ENCODE results near the gene SCYGR8.

The SCYGR8 gene

DNA sequence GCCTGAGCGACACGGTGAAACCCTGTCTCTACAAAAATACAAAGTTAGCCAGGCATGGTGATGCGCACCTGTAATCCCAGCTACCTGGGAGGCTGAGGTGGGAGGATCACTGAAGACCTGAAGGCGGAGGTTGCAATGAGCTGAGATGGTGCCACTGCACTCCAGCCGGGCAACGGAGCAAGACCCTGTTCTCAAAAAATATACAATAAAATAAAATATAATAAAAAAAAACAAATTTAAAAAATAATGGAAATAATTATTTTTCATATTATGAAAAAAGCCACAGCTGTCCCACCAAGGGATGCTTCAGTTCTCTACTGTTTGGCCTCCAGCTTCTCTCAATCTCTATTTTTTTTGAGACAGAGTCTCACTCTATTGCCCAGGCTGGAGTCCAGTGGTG is 38.3 kb upstream of the SCYGR8 start:
- H3K4me2 ChIP-seq (ENCODE audit: low read depth, low read length): no peak overlapping the region
- no peak for DNase-seq
- H2AFZ ChIP-seq (ENCODE audit: low read length): no peak overlapping the region
- no peak overlapping the region for H3K27ac ChIP-seq (ENCODE audit: low read length)
- H3F3A ChIP-seq (ENCODE audit: insufficient read depth, low read length): no peaks in the 10 kb centered on the region
- H3K4me1 ChIP-seq (ENCODE audit: low read length): no peaks in the 10 kb centered on the region
- H3K9me2 ChIP-seq (replicated peaks; ENCODE audit: insufficient read depth, low read length): no peaks in the 10 kb centered on the region
- no peaks in the 10 kb centered on the region for H4K20me1 ChIP-seq (ENCODE audit: insufficient read depth, low read length)
- no peak overlapping the region for H3K9ac ChIP-seq (ENCODE audit: low read length)
- no peaks in the 10 kb centered on the region for H3K27me3 ChIP-seq (replicated peaks; ENCODE audit: insufficient read depth, low read length)
- TF ChIP-seq EZH2phosphoT487 (IDR thresholded peaks at IDR 0.05; ENCODE audit: low read length): no peak
- TF ChIP-seq, protein P1, sequence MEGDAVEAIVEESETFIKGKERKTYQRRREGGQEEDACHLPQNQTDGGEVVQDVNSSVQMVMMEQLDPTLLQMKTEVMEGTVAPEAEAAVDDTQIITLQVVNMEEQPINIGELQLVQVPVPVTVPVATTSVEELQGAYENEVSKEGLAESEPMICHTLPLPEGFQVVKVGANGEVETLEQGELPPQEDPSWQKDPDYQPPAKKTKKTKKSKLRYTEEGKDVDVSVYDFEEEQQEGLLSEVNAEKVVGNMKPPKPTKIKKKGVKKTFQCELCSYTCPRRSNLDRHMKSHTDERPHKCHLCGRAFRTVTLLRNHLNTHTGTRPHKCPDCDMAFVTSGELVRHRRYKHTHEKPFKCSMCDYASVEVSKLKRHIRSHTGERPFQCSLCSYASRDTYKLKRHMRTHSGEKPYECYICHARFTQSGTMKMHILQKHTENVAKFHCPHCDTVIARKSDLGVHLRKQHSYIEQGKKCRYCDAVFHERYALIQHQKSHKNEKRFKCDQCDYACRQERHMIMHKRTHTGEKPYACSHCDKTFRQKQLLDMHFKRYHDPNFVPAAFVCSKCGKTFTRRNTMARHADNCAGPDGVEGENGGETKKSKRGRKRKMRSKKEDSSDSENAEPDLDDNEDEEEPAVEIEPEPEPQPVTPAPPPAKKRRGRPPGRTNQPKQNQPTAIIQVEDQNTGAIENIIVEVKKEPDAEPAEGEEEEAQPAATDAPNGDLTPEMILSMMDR (IDR thresholded peaks at IDR 0.05; ENCODE audit: low read length): no peak
- TF ChIP-seq EZH2 (optimal IDR thresholded peaks at IDR 0.05; ENCODE audit: low read depth, low read length): no peak
- no peaks in the 10 kb centered on the region for H3K36me3 ChIP-seq (replicated peaks; ENCODE audit: insufficient read depth, low read length)
- no peaks in the 10 kb centered on the region for H3K9me3 ChIP-seq (replicated peaks; ENCODE audit: insufficient read depth, low read length)
- H3K4me3 ChIP-seq (ENCODE audit: low read length): no peak overlapping the region
- H3K79me2 ChIP-seq (ENCODE audit: low read length): no peaks in the 10 kb centered on the region

DNA sequence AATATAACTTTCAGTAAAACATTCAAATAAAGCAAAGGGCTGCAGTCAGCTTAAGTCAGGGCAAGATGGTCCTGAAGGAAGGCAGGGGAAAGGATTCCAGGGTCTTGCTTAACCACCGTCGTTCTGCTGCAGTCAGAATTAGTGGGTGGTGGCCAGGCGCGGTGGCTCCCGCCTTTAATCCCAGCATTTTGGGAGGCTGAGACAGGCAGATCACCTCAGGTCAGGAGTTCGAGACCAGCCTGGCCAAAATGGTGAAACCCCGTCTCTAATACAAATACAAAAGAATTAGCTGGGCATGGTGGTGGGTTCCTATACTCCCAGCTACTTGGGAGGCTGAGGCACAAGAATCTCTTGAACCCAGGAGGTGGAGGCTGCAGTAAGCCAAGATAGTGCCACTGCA is 34.7 kb upstream of the SCYGR8 start:
- H3K27ac ChIP-seq (ENCODE audit: low read length): no peak overlapping the region
- H3K9ac ChIP-seq (ENCODE audit: low read length): no peak overlapping the region
- no peaks in the 10 kb centered on the region for H3K36me3 ChIP-seq (replicated peaks; ENCODE audit: insufficient read depth, low read length)
- no peaks in the 10 kb centered on the region for H3F3A ChIP-seq (ENCODE audit: insufficient read depth, low read length)
- TF ChIP-seq, protein P1 (IDR thresholded peaks at IDR 0.05; ENCODE audit: low read length): no peak
- TF ChIP-seq EZH2phosphoT487 (IDR thresholded peaks at IDR 0.05; ENCODE audit: low read length) (no peak), EZH2 (optimal IDR thresholded peaks at IDR 0.05; ENCODE audit: low read depth, low read length) (no peak)
- no peaks in the 10 kb centered on the region for H3K27me3 ChIP-seq (replicated peaks; ENCODE audit: insufficient read depth, low read length)
- no peaks in the 10 kb centered on the region for H3K79me2 ChIP-seq (ENCODE audit: low read length)
- H3K9me3 ChIP-seq (replicated peaks; ENCODE audit: insufficient read depth, low read length): no peaks in the 10 kb centered on the region
- no peaks in the 10 kb centered on the region for H3K9me2 ChIP-seq (replicated peaks; ENCODE audit: insufficient read depth, low read length)
- DNase-seq: no peak
- no peak overlapping the region for H3K4me3 ChIP-seq (ENCODE audit: low read length)
- H4K20me1 ChIP-seq (ENCODE audit: insufficient read depth, low read length): no peaks in the 10 kb centered on the region
- no peaks in the 10 kb centered on the region for H3K4me1 ChIP-seq (ENCODE audit: low read length)
- H3K4me2 ChIP-seq (ENCODE audit: low read depth, low read length): no peak overlapping the region
- no peak overlapping the region for H2AFZ ChIP-seq (ENCODE audit: low read length)

DNA sequence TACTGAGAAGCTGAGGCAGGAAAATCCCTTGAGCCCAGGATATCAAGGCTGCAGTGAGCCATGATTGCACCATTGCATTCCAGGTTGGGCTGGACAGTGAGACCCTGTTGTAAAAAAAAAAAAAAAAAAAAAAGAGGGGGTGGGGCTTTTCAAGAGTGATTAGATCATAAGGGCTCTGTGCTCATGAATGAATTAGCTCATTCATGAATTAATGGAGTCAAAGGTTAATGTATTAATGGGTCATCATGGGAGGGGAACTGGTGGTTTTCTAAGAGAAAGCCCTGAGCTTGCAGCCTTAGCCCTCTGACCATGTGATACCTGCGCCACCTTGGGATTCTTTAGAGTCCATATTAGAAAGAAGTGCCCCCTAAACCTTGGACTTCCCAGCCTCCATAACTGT is 32.4 kb upstream of the SCYGR8 start:
- Histone ChIP-seq H3K9ac (ENCODE audit: low read length) (no peak overlapping the region), H3K4me3 (ENCODE audit: low read length) (no peak overlapping the region), H3K79me2 (ENCODE audit: low read length) (no peaks in the 10 kb centered on the region), H3F3A (ENCODE audit: insufficient read depth, low read length) (no peaks in the 10 kb centered on the region), H3K27ac (ENCODE audit: low read length) (no peak overlapping the region), H3K9me2 (replicated peaks; ENCODE audit: insufficient read depth, low read length) (no peaks in the 10 kb centered on the region), H2AFZ (ENCODE audit: low read length) (no peak overlapping the region), H3K36me3 (replicated peaks; ENCODE audit: insufficient read depth, low read length) (no peaks in the 10 kb centered on the region), H4K20me1 (ENCODE audit: insufficient read depth, low read length) (no peaks in the 10 kb centered on the region), H3K9me3 (replicated peaks; ENCODE audit: insufficient read depth, low read length) (no peaks in the 10 kb centered on the region), H3K4me2 (ENCODE audit: low read depth, low read length) (no peak overlapping the region), H3K4me1 (ENCODE audit: low read length) (no peaks in the 10 kb centered on the region), H3K27me3 (replicated peaks; ENCODE audit: insufficient read depth, low read length) (no peaks in the 10 kb centered on the region)
- TF ChIP-seq EZH2phosphoT487 (IDR thresholded peaks at IDR 0.05; ENCODE audit: low read length) (no peak), EZH2 (optimal IDR thresholded peaks at IDR 0.05; ENCODE audit: low read depth, low read length) (no peak)
- TF ChIP-seq, protein P1 (IDR thresholded peaks at IDR 0.05; ENCODE audit: low read length): no peak
- no peak for DNase-seq
